GM12873 (cell line): Measurements from ENCODE around the gene BAHCC1.

Source experiments
- CTCF ChIP-seq: IDR thresholded peaks from 2 replicates; pipeline ENCODE4 v1.5.1; 2012; ENCODE audit warnings: low read depth, mild to moderate bottlenecking, moderate library complexity, low read length, control low read depth; ENCODE audit not compliant: insufficient read depth; ENCODE audit errors: missing control alignments

The BAHCC1 gene

GRCh38 chr17:81404558-81405165 is 9.4 kb downstream of the BAHCC1 start:
- no peak for TF ChIP-seq CTCF

- TF ChIP-seq CTCF: no peak
Observed at GRCh38 chr17:81405411-81405872, 10.2 kb downstream of the BAHCC1 start.

GRCh38 chr17:81406117-81406953 is 11.1 kb downstream of the BAHCC1 start:
- TF ChIP-seq CTCF: no peak

- TF ChIP-seq CTCF: no peak
Observed at GRCh38 chr17:81408049-81408448, 12.8 kb downstream of the BAHCC1 start.

DNA sequence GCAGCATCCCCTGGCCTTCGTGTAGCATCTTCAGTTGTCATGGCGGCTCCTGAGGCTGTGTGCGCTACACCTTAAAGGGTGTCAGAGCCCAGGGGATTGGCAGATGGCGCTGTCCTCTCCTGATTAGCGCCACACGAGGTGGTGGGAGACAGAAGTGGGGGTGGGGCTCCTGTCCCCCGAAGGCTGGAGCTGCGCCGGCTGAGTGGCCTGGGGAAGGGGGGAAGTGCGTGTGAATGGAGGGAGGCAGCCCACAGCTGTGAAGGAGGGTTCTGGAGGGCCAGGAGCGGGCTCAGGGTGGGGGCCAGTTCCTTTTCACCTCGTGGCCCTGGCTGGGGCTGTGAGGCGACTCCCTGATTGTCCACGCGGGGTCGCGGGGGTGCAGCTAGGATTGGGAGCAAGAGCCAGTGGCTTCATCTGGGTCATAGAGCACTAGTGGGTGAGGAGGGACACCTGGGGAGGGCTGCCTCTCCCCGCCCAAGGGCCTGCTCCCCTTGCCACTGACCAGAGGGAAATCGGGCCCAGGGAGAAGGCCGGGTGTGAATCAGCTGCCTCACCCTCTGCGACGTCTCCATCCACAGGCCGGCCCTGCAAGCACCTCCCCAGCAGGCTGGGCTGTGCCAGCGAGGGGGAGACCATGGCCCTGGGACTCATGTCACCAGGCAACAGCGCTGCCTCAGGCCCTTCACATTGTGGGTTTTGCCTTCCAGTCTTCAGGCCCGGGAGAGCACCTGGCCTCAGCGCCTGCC is 14.1 kb downstream of the BAHCC1 start:
- TF ChIP-seq CTCF: no peak

DNA sequence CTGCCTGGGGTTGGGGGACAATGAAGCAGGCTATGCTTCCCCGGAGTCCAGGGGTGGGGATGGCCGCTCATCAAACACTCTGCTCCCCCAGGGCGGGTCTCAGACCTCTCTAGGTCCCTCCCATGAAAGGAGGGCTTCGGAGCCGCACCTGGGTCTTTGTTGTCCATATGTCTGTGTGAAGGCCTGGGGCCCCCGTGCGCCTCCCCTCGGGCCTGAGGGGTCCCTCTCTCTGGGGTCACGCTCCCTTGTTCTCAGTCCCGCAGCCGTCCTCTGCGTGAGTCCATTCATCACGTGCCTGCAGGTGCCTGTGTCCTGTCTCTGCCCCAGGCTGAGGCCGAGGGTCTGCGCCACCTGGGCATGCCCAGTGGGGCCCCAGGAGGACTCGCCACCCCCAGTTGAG is 15.6 kb downstream of the BAHCC1 start:
- TF ChIP-seq CTCF: no peak

GRCh38 chr17:81411305-81411704 is 16.0 kb downstream of the BAHCC1 start:
- no peak for TF ChIP-seq CTCF
